Lung (tissue), 12 donors: ENCODE measurements around the gene COX6A2. TPM values are rescaled to one million over a fixed set of nuclear protein-coding genes. Genes with fewer than 3 reads are reported as not detected.

Source experiments
- ATAC-seq: fragments of 200-7000 bp; cut with Tn5 transposase; one replicate; pipeline ENCODE4 v1.9.1; 2020; ENCODE audit warnings: moderate number of reproducible peaks; ENCODE audit not compliant: insufficient read depth, low FRiP score
- DNase-seq, 3 donors: peaks; one replicate each; pipeline ENCODE4 v3.0.0-alpha.2; 2013 to 2017
- H3K27ac ChIP-seq, 2 donors: one replicate each; pipeline ENCODE4 v1.5.1; 2013; ENCODE audit warnings: mild to moderate bottlenecking in 2 of 2, moderate library complexity in 2 of 2, control low read depth in 1 of 2, inconsistent platforms in 1 of 2, low read depth in 1 of 2, low read length in 1 of 2
- H3K27me3 ChIP-seq, 3 donors: one replicate each; pipeline ENCODE4 v1.5.1; 2013; ENCODE audit warnings: low read length in 2 of 3; ENCODE audit not compliant: control insufficient read depth in 3 of 3, insufficient read depth in 3 of 3
- H3K36me3 ChIP-seq, 4 donors: one replicate each; pipeline ENCODE4 v1.5.1; 2013; ENCODE audit warnings: low read length in 4 of 4, mild to moderate bottlenecking in 1 of 4, moderate library complexity in 1 of 4; ENCODE audit not compliant: control insufficient read depth in 4 of 4, insufficient read depth in 4 of 4
- H3K4me1 ChIP-seq, 5 donors: one replicate each; pipeline ENCODE4 v1.5.1; 2013; ENCODE audit warnings: low read length in 5 of 5, mild to moderate bottlenecking in 2 of 5, moderate library complexity in 1 of 5; ENCODE audit not compliant: control insufficient read depth in 5 of 5, insufficient read depth in 5 of 5
- H3K4me3 ChIP-seq: one replicate; pipeline ENCODE4 v1.5.1; 2013; ENCODE audit warnings: mild to moderate bottlenecking, control low read depth, moderate library complexity
- H3K9ac ChIP-seq, 2 donors: one replicate each; pipeline ENCODE4 v1.5.1; 2013; ENCODE audit warnings: low read length in 2 of 2, control low read depth in 1 of 2; ENCODE audit not compliant: insufficient read depth in 1 of 2
- H3K9me3 ChIP-seq, 4 donors: one replicate each; pipeline ENCODE4 v1.5.1; 2013; ENCODE audit warnings: low read length in 3 of 4, mild to moderate bottlenecking in 1 of 4, moderate library complexity in 1 of 4; ENCODE audit not compliant: control insufficient read depth in 4 of 4, insufficient read depth in 3 of 4
- CTCF ChIP-seq: IDR thresholded peaks from 2 replicates; pipeline ENCODE4 v1.5.1; 2012; ENCODE audit warnings: mild to moderate bottlenecking; ENCODE audit errors: control extremely low read depth, extremely low read depth
- WGBS, 2 donors: extraction: QIAGEN DNeasy Blood & Tissue Kit; methylation state at CpG; one replicate each; pipeline ENCODE4 v1.1.7; 2013; 5-methylcytosine and 5-hydroxymethylcytosine counted together
- polyA plus RNA-seq, 2 donors: library from polyadenylated mRNA; stranded (reverse); fragments of 200-250 nt; gene quantifications; one replicate each; pipeline ENCODE4 v1.2.1, GENCODE V29; 2013
- total RNA-seq, 2 donors: library from RNA; depleted of rRNA in 1 of 2; stranded (reverse); fragments of >200 nt in 1 of 2; gene quantifications; one replicate each; pipeline ENCODE4 v1.2.1, GENCODE V29; 2014 to 2021
- donor health status: control.
- donor health status: control.
- donor health status: Bipolar disorder and iron deficiency.
- donor health status: healthy.
- donor health status: DM: yes; HTN: yes; CAD: no.

COX6A2 gene
- total and polyA plus RNA-seq, 4 donors, result not detected

- Histone ChIP-seq H3K4me3 (no peak overlapping the region), H3K4me1 (peaks cover 0 to 20% (median 8%) of the 10 kb centered on the region in 5 donors), H3K9ac (no peak overlapping the region), H3K36me3 (peaks cover 6 to 23% (median 17%) of the 10 kb centered on the region in 4 donors), H3K9me3 (no peaks in the 10 kb centered on the region), H3K27me3 (no peaks in the 10 kb centered on the region), H3K27ac (no peak overlapping the region)
- DNase-seq (no peak), ATAC-seq (no peak)
- WGBS, 2 donors, result 61 to 80% methylated on average over 26 of the region's 26 CpGs
- no peak for TF ChIP-seq CTCF
Observed at GRCh38 chr16:31475946-31476302, 47.8 kb upstream of the COX6A2 start.

DNA sequence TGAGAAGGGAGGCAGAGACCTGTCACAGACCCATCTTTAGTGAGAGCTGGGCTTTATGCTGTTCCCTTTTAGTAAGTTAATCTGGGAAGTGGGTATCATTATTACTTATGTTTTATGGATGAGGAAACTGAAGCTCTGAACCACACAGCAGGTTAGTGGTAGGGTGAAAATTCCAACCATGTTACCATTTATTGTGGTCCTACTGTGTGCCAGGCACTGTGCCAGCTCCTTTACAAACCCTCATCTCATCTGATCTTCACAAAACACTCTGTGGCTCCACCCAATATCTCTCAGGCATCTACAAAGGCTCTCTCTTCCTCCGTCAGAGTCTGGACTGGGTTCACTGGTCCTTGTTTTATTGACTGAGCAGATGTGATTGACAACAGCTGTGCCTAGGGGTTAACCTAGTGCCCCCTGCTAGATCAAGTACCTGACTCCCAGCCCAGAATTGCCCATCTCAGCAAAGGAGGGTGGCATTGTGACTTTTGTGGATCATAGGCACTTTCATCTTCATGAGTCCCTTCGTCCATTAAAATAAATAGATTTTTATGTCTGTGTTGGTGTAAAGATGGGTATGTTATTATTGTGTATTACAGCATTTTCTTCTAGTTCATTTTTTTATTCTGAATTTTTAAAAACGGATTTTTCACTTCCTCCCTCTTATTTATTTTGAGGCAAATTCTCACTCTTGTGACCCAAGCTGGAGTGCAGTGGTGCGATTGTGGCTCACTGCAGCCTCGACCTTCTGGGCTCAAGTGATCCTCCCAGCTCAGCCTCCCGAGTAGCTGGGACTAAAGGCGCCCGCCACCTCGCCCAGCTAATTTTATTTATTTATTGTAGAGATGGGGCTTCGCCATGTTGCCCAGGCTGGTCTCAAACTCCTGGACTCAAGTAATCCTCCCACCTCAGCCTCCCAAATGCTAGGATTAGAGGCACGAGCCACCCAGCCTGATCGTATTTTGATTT is 46.9 kb upstream of the COX6A2 start:
- H3K9ac ChIP-seq, result no peak overlapping the region

GRCh38 chr16:31474173-31474714 is 46.1 kb upstream of the COX6A2 start:
- Histone ChIP-seq H3K4me3 (no peak overlapping the region), H3K4me1 (peaks cover 0 to 23% (median 8%) of the 10 kb centered on the region in 5 donors), H3K9me3 (no peaks in the 10 kb centered on the region), H3K9ac (no peak overlapping the region), H3K27me3 (no peaks in the 10 kb centered on the region), H3K27ac (peak overlapping the region in 1 of 2 donors; percentile 5), H3K36me3 (peaks cover 6 to 23% (median 17%) of the 10 kb centered on the region in 4 donors)
- 76 to 85% methylated on average over 12 of the region's 12 CpGs for WGBS, 2 donors
- no peak for DNase-seq
- no peak for ATAC-seq
- TF ChIP-seq CTCF, result no peak

More for the DNA sequence above, 46.9 kb upstream of the COX6A2 start:
- WGBS, 2 donors, result 92 to 93% methylated on average over 12 of the region's 12 CpGs
- H3K27me3 ChIP-seq, result no peaks in the 10 kb centered on the region
- ATAC-seq (no peak), DNase-seq (no peak)
- peaks cover 0 to 23% (median 8%) of the 10 kb centered on the region in 5 donors for H3K4me1 ChIP-seq
- H3K36me3 ChIP-seq, result peaks cover 6 to 23% (median 17%) of the 10 kb centered on the region in 4 donors
- no peak for TF ChIP-seq CTCF
- H3K9me3 ChIP-seq, result no peaks in the 10 kb centered on the region
- H3K27ac ChIP-seq, result no peak overlapping the region
- H3K4me3 ChIP-seq, result no peak overlapping the region
